DND-41 (cell line): ENCODE data around the gene ZBED5.

Experiments
- ATAC-seq: fragments of 200-7000 bp; cut with Tn5 transposase; 3 replicates; pipeline ENCODE4 v1.9.1; 2021; ENCODE audit warnings: low read depth; ENCODE audit not compliant: insufficient read depth
- DNase-seq: peaks from one replicate; pipeline ENCODE4 v3.0.0-alpha.2; 2020
- H2AFZ ChIP-seq: 2 replicates; pipeline ENCODE4 v1.6.0; 2012; ENCODE audit warnings: low read depth, low read length
- H3K27ac ChIP-seq: 2 replicates; pipeline ENCODE4 v1.5.1; 2012; ENCODE audit warnings: low read length, inconsistent platforms
- H3K27me3 ChIP-seq: fragments of 200-600 bp; sonication (generic); 2 replicates; pipeline ENCODE4 v1.6.0; 2012; ENCODE audit warnings: low read length, mild to moderate bottlenecking, inconsistent platforms; ENCODE audit not compliant: insufficient read depth, poor library complexity
- H3K36me3 ChIP-seq: 2 replicates; pipeline ENCODE4 v1.5.1; 2012; ENCODE audit warnings: low read length, inconsistent platforms; ENCODE audit not compliant: insufficient read depth
- H3K4me1 ChIP-seq: 2 replicates; pipeline ENCODE4 v1.5.1; 2012; ENCODE audit warnings: mild to moderate bottlenecking, low read length; ENCODE audit not compliant: insufficient read depth
- H3K4me2 ChIP-seq: 2 replicates; pipeline ENCODE4 v1.6.0; 2012; ENCODE audit warnings: mild to moderate bottlenecking, moderate library complexity, low read length, inconsistent platforms; ENCODE audit not compliant: insufficient read depth
- H3K4me3 ChIP-seq, 2 experiments: fragments of 200-600 bp in 1 of 2; shearing (Covaris generic) in 1 of 2; 2 replicates each; pipeline ENCODE4 v1.5.1; 2012 to 2016; ENCODE audit warnings: inconsistent platforms in 2 of 2, low read length in 2 of 2, mild to moderate bottlenecking in 2 of 2, low read depth in 1 of 2, moderate library complexity in 1 of 2
- H3K79me2 ChIP-seq: 2 replicates; pipeline ENCODE4 v1.6.0; 2012; ENCODE audit warnings: low read length, inconsistent platforms; ENCODE audit not compliant: insufficient read depth
- H3K9ac ChIP-seq: 2 replicates; pipeline ENCODE4 v1.6.0; 2012; ENCODE audit warnings: low read depth, mild to moderate bottlenecking, inconsistent platforms, low read length, moderate library complexity
- H3K9me3 ChIP-seq: 2 replicates; pipeline ENCODE4 v1.5.1; 2012; ENCODE audit warnings: low read length, moderate library complexity, mild to moderate bottlenecking, inconsistent platforms; ENCODE audit not compliant: insufficient read depth, severe bottlenecking
- H4K20me1 ChIP-seq: 2 replicates; pipeline ENCODE4 v1.6.0; 2012; ENCODE audit warnings: low read length; ENCODE audit not compliant: insufficient read depth
- CTCF ChIP-seq: IDR thresholded peaks from 2 replicates; pipeline ENCODE4 v1.5.1; 2012; ENCODE audit warnings: borderline replicate concordance, low read length, moderate library complexity, mild to moderate bottlenecking; ENCODE audit not compliant: poor library complexity, severe bottlenecking; ENCODE audit errors: extremely low read depth
- EZH2 ChIP-seq: IDR thresholded peaks from 3 replicates; pipeline ENCODE4 v1.6.1; 2012; ENCODE audit warnings: borderline replicate concordance, low read depth, mild to moderate bottlenecking, moderate library complexity, low read length, inconsistent platforms; ENCODE audit not compliant: severe bottlenecking

The ZBED5 gene

GRCh38 chr11:10868352-10868751, 10.5 kb upstream of the ZBED5 start:
- no peak overlapping the region for H3K27ac ChIP-seq
- H3K9me3 ChIP-seq: peaks cover 9% of the 10 kb centered on the region
- no peaks in the 10 kb centered on the region for H3K27me3 ChIP-seq

GRCh38 chr11:10866893-10867331, 9.1 kb upstream of the ZBED5 start:
- H3K4me2 ChIP-seq: no peak overlapping the region
- H4K20me1 ChIP-seq: no peaks in the 10 kb centered on the region
- H3K79me2 ChIP-seq: peaks cover 1% of the 10 kb centered on the region; the same call in 1 of the 2 replicates
- peaks cover 4% of the 10 kb centered on the region for H3K9me3 ChIP-seq
- no peak overlapping the region for H2AFZ ChIP-seq
- no peak overlapping the region for H3K4me3 ChIP-seq
- peaks cover 12% of the 10 kb centered on the region for H3K4me1 ChIP-seq
- no peak for TF ChIP-seq EZH2
- TF ChIP-seq CTCF: no peak
- ATAC-seq (no peak), DNase-seq (no peak)
- no peak overlapping the region for H3K9ac ChIP-seq
- no peaks in the 10 kb centered on the region for H3K27me3 ChIP-seq
- H3K36me3 ChIP-seq: no peaks in the 10 kb centered on the region
- H3K27ac ChIP-seq: no peak overlapping the region

More at GRCh38 chr11:10868352-10868751, 10.5 kb upstream of the ZBED5 start:
- H3K36me3 ChIP-seq: no peaks in the 10 kb centered on the region
- ATAC-seq: no peak
- H3K9ac ChIP-seq: no peak overlapping the region
- H3K4me2 ChIP-seq: no peak overlapping the region
- H3K4me3 ChIP-seq: no peak overlapping the region
- H3K4me1 ChIP-seq: no peaks in the 10 kb centered on the region; the same call in 1 of the 2 replicates
- no peaks in the 10 kb centered on the region for H4K20me1 ChIP-seq
- H3K79me2 ChIP-seq: no peaks in the 10 kb centered on the region
- H2AFZ ChIP-seq: no peak overlapping the region
- DNase-seq: no peak
- TF ChIP-seq EZH2 (no peak), CTCF (no peak)

- Histone ChIP-seq H3K9ac (no peak overlapping the region), H4K20me1 (no peaks in the 10 kb centered on the region), H3K36me3 (no peaks in the 10 kb centered on the region), H2AFZ (no peak overlapping the region), H3K4me1 (peaks cover 16% of the 10 kb centered on the region), H3K27me3 (no peaks in the 10 kb centered on the region), H3K9me3 (no peaks in the 10 kb centered on the region), H3K27ac (no peak overlapping the region), H3K79me2 (peaks cover 11% of the 10 kb centered on the region), H3K4me2 (no peak overlapping the region), H3K4me3 (no peak overlapping the region)
- DNase-seq (no peak), ATAC-seq (no peak)
- no peak for TF ChIP-seq EZH2
- TF ChIP-seq CTCF: no peak
Measured at GRCh38 chr11:10865837-10866270, 8.0 kb upstream of the ZBED5 start.

- TF ChIP-seq EZH2 (no peak), CTCF (no peak)
Measured at GRCh38 chr11:10864688-10865087, 6.8 kb upstream of the ZBED5 start.

More at GRCh38 chr11:10864688-10865087, 6.8 kb upstream of the ZBED5 start:
- Histone ChIP-seq H3K27me3 (no peaks in the 10 kb centered on the region), H2AFZ (no peak overlapping the region), H3K36me3 (no peaks in the 10 kb centered on the region), H3K9me3 (no peaks in the 10 kb centered on the region), H3K9ac (no peak overlapping the region), H4K20me1 (no peaks in the 10 kb centered on the region), H3K4me1 (peaks cover 28% of the 10 kb centered on the region), H3K79me2 (peaks cover 22% of the 10 kb centered on the region), H3K4me2 (no peak overlapping the region), H3K4me3 (no peak overlapping the region), H3K27ac (no peak overlapping the region)
- no peak for ATAC-seq
- no peak for DNase-seq
